IPS-18c (cell line): ENCODE measurements around the gene ZCCHC24.

Experiments
- H3K4me3 ChIP-seq: 2 replicates; pipeline ENCODE4 v1.7.0; 2013; ENCODE audit warnings: low read depth, mild to moderate bottlenecking, low read length, moderate library complexity; ENCODE audit not compliant: insufficient read depth
- H3K9me3 ChIP-seq: one replicate; pipeline ENCODE4 v1.6.1; 2013; ENCODE audit warnings: mild to moderate bottlenecking, low read length, moderate library complexity; ENCODE audit not compliant: control insufficient read depth, insufficient read depth

The ZCCHC24 gene

GRCh38 chr10:79438021-79438698 is 7.3 kb downstream of the ZCCHC24 start:
- H3K9me3 ChIP-seq = no peaks in the 10 kb centered on the region
- no peak overlapping the region for H3K4me3 ChIP-seq

GRCh38 chr10:79437111-79437814 is 8.2 kb downstream of the ZCCHC24 start:
- Histone ChIP-seq H3K9me3 (no peaks in the 10 kb centered on the region), H3K4me3 (no peak overlapping the region)

GRCh38 chr10:79436850-79437103 is 8.6 kb downstream of the ZCCHC24 start:
- Histone ChIP-seq H3K4me3 (no peak overlapping the region), H3K9me3 (no peaks in the 10 kb centered on the region)

GRCh38 chr10:79436066-79436849 is 9.2 kb downstream of the ZCCHC24 start:
- Histone ChIP-seq H3K9me3 (no peaks in the 10 kb centered on the region), H3K4me3 (no peak overlapping the region)

- Histone ChIP-seq H3K4me3 (no peak overlapping the region), H3K9me3 (no peaks in the 10 kb centered on the region)
Measured at GRCh38 chr10:79435271-79436065, 10.0 kb downstream of the ZCCHC24 start.

- no peak overlapping the region for H3K4me3 ChIP-seq
- H3K9me3 ChIP-seq = no peaks in the 10 kb centered on the region
Measured at GRCh38 chr10:79434821-79435251, 10.6 kb downstream of the ZCCHC24 start.

- H3K9me3 ChIP-seq = no peaks in the 10 kb centered on the region
- no peak overlapping the region for H3K4me3 ChIP-seq
Measured at GRCh38 chr10:79434223-79434687, 11.2 kb downstream of the ZCCHC24 start.

GRCh38 chr10:79433324-79434222 is 11.9 kb downstream of the ZCCHC24 start:
- Histone ChIP-seq H3K9me3 (no peaks in the 10 kb centered on the region), H3K4me3 (no peak overlapping the region)

GRCh38 chr10:79431891-79432831 is 13.3 kb downstream of the ZCCHC24 start:
- no peak overlapping the region for H3K4me3 ChIP-seq
- H3K9me3 ChIP-seq = no peaks in the 10 kb centered on the region

GRCh38 chr10:79431428-79431827 is 14.0 kb downstream of the ZCCHC24 start:
- H3K4me3 ChIP-seq = no peak overlapping the region

GRCh38 chr10:79430936-79431335 is 14.5 kb downstream of the ZCCHC24 start:
- no peaks in the 10 kb centered on the region for H3K9me3 ChIP-seq

More at GRCh38 chr10:79431428-79431827, 14.0 kb downstream of the ZCCHC24 start:
- H3K9me3 ChIP-seq = no peaks in the 10 kb centered on the region

GRCh38 chr10:79430325-79430905 is 15.0 kb downstream of the ZCCHC24 start:
- Histone ChIP-seq H3K4me3 (no peak overlapping the region), H3K9me3 (no peaks in the 10 kb centered on the region)

More at GRCh38 chr10:79430936-79431335, 14.5 kb downstream of the ZCCHC24 start:
- no peak overlapping the region for H3K4me3 ChIP-seq

- Histone ChIP-seq H3K4me3 (no peak overlapping the region), H3K9me3 (no peaks in the 10 kb centered on the region)
Measured at GRCh38 chr10:79429751-79430150, 15.7 kb downstream of the ZCCHC24 start.

GRCh38 chr10:79427965-79428364 is 17.5 kb downstream of the ZCCHC24 start:
- H3K4me3 ChIP-seq = no peak overlapping the region

GRCh38 chr10:79425074-79425532 is 20.3 kb downstream of the ZCCHC24 start:
- no peaks in the 10 kb centered on the region for H3K9me3 ChIP-seq
- no peak overlapping the region for H3K4me3 ChIP-seq

More at GRCh38 chr10:79427965-79428364, 17.5 kb downstream of the ZCCHC24 start:
- H3K9me3 ChIP-seq = no peaks in the 10 kb centered on the region
